GM18517 (cell line): Measurements from ENCODE around the gene ZNF672.

Experiments used
- ATAC-seq: cut with Tn5 transposase; IDR thresholded peaks from one replicate; pipeline ENCODE4 v1.9.1; 2021; ENCODE audit warnings: mild to moderate bottlenecking, moderate library complexity; ENCODE audit not compliant: unreplicated experiment

Gene ZNF672

DNA sequence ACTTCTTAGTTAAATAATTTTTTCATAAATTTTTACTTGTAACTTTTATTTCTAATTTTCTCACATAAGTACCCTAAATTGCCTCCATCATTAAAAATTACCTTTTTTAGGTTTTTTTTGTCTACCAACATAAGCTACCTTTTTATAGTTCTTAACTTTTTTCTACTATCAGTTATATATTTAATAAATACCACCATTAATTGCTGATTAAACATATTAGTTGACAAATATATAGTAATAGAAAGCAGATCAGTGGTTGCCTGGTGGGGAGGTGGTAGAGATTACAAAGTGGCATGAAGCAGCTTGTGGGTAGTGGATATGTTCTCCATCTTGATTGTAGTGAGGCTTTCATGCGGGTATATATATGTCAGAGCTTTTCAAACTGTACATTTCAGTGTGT, 6.2 kb upstream of the ZNF672 start:
- ATAC-seq, result no peak

- no peak for ATAC-seq
Measured at GRCh38 chr1:248834343-248834940, 3.6 kb upstream of the ZNF672 start.

DNA sequence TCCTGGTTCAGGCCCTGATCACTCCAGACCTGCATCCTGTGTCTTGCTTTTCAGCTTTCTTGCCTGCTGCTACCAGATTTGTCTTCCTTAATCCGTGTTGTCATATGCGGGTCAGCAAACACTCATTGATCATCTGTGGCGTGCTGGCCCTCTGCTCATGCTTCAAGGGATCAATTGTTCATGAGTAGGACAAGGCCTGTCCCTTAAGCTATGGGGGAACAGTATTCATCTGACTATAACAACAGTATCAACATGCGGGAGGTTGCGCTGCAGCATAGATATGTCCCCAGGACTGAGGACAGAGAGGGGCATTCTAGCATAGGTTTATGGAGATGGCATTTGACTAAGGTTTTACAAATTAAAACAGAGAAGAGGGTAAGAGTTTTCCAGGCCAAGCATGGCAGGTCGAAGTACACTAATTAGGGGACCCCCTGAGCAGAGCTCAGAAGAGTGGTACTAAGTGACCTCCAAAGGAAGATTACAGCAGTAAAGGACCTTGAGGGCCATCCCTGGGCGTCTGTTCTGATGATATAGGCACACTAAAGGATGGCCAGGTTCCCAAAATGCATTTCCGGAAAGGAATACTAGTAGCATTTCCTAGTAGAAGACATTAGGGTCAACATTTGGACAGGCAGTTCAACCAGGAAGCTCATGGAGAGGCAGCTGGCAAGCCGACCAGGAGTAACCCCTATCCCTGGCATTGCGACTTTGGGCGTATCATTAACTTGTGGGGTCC, 811 bp upstream of the ZNF672 start:
- no peak for ATAC-seq

DNA sequence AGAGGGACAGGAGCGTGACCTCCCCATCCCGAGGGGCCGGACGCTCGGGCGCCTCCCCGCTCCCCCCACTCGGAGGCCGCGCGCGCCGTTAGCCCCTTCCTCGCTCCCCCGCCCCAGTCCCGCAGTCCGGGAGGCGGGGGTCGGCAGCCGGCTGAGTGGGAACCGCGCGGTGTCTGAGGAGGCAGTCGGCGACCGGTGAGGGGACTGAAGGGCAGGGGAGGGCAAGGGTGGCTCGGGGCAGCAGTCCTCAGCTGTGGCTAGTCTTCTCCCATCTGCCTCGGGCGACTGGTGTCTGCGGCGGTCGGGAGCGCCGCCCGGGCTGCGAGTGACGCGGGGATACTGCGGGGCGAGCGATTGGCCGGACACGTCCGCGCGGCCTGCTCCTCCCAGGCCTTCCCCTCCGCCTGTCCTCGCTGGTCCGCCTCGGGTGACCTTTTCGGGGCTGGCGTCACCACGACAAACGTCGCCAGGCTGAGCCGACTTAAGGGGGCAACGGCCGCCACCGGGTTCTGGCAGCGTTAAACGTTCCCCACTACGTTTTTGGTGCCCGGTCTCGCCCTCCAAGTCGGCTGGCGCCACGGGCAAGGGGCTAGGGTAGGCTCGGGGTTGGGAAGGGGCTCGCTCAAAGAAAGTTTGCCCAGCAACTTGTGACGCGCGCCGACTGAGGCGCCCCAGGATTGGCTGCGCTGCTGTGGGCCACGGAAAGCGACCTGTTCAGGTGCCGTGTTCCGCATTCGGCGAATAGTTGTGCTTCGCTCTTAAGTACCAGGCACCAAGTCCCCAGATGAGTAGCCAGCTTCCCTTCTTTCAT, 538 bp downstream of the ZNF672 start:
- peak; percentile 71 for ATAC-seq

GRCh38 chr1:248839168-248839555, 1.1 kb downstream of the ZNF672 start:
- no peak for ATAC-seq

- ATAC-seq, result no peak
Measured at GRCh38 chr1:248840946-248841345, 2.9 kb downstream of the ZNF672 start.

DNA sequence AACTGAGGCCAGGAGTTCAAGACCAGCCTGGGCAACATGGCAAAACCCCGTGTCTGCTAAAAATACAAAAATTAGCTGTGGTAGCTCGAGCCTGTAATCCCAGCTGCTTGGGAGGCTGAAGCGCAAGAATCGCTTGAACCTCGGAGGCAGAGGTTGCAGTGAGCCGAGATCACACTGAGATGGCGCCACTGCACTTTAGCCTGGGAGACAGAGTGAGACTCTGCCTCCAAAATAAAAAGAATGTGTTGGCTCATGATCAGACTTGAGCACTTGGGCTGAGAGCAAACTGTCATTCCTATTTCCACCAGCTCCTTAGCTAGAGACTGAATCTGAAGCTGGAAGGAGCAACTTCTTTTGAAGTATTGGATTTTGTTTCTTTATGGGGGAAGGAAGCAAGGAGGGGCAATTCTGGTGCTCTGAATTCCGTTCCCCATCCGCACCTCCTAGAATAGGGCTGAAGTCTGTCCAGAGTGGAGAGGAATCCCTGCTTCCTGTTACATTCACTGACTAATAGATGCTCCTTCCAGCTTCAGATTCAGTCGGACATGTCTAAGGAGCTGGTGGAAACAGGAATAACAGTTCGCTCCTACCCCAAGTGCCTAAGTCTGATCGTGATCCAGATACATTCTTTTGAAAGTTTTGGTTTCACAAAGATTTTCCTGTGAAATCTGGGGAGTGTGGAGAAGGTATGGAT, 3.8 kb downstream of the ZNF672 start:
- no peak for ATAC-seq

GRCh38 chr1:248842781-248843331, 4.8 kb downstream of the ZNF672 start:
- ATAC-seq, result no peak

GRCh38 chr1:248843687-248844086, 5.7 kb downstream of the ZNF672 start:
- no peak for ATAC-seq

GRCh38 chr1:248844526-248844925, 6.5 kb downstream of the ZNF672 start:
- no peak for ATAC-seq

DNA sequence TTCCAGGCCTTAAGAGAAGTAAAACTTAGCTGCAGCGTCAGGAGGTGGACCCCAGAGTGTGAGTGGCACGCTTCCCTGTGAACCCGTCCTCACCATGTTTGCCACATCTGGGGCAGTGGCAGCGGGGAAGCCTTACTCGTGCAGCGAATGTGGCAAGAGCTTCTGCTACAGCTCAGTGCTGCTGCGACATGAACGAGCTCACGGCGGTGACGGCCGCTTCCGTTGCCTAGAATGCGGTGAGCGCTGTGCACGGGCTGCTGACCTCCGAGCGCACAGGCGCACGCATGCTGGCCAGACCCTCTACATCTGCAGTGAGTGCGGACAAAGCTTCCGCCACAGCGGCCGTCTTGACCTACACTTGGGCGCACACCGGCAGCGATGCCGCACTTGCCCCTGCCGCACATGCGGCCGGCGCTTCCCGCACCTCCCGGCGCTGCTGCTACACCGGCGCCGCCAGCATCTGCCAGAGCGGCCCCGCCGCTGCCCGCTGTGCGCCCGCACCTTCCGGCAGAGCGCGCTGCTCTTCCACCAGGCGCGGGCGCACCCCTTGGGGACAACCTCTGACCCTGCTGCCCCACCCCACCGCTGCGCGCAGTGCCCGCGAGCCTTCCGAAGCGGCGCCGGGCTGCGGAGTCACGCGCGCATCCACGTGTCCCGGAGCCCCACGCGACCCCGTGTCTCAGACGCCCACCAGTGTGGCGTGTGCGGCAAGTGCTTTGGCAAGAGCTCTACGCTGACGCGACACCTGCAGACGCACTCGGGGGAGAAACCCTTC, 9.3 kb downstream of the ZNF672 start:
- no peak for ATAC-seq

GRCh38 chr1:248847956-248848561, 10.0 kb downstream of the ZNF672 start:
- no peak for ATAC-seq

- ATAC-seq, result no peak
Measured at GRCh38 chr1:248848602-248849001, 10.6 kb downstream of the ZNF672 start.

DNA sequence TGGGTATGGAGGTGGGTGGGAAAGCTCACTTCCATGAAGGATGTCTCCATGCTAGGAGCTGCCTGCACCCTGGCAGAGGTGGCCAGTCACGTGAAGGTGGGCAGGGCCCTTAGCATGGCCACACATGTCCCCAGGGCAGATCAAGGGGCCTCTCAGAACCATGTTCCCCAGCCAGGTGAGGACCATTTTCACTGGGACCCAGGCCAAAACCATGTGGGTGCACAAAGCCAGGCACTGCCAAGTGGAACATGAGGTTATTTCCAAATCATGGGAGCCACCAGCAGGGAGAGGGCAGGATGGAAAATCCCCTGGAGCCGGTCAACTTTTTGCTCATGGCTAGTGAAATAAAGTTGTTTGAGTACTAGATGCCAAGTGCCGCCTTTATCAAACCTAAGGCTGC, 11.1 kb downstream of the ZNF672 start:
- no peak for ATAC-seq

- ATAC-seq, result no peak
Measured at GRCh38 chr1:248849637-248850036, 11.6 kb downstream of the ZNF672 start.

- ATAC-seq, result no peak
Measured at GRCh38 chr1:248850124-248850523, 12.1 kb downstream of the ZNF672 start.

GRCh38 chr1:248850536-248851251, 12.7 kb downstream of the ZNF672 start:
- ATAC-seq, result no peak

DNA sequence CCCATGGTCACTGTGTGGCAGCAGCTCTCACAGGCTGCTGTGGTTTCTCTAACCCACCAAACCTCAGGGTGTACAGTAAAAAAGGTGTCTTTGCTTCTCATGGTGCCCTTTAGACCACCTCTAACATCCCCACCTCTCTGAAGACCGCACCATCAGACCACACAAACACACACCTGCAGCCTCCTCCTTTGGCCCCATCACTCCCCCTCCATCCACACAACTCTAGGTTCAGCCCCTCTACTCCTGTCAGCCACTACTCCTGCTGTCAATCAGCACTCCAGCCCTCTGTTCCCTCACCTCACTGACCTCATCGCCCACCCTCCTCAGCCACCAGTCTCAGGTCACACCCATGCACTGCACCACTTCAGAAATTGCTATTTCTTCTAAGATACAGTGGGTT, 13.4 kb downstream of the ZNF672 start:
- no peak for ATAC-seq
